HG02623 (cell line): ENCODE measurements around the gene LRP1.
A peak's percentile ranks its signal among the peaks of the same experiment; 100 is the strongest.

Experiments
- ATAC-seq: cut with Tn5 transposase; IDR thresholded peaks from one replicate; pipeline ENCODE4 v1.9.1; 2021; ENCODE audit warnings: moderate library complexity; ENCODE audit not compliant: unreplicated experiment

Gene LRP1

DNA sequence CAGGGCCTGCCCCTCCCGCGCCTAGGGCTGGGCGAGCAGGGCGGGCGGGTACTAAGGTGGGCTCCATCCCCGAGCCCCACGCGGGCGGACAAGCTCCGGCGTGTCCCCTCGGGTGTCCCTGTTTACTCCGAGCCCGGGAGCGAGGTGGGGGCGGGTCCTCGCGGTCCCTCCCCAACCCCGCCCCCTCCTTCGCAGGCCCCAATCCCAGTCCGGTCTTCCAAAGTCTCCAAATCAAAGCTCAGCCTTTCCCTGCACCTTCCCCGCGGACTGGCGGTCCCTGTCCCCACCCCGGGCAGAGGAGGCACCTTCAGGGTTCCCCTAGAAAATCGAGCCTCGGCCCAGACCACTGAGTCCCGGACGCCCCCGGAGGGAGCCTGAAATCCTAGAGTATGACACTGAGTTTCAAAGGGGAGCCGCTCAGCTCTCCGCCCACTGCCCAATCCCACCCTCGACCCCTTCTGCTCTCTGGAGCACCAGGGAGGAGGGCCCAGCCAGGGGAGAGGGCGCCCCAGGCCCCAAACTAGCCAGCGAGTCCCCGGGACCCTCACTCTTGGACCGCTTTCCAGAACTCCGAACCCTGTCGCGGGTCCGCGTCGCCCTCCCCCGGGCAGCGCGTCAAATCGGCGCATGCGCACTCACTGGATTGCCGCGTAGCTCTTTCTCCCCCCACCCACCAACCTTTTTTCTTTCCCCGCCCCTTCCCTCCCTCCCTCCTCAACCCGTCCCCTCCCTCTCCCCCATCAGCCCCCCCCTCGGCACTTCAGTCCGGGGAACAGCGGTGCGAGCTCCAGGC is at the start of gene LRP1:
LRP1 (plus strand) TSS at position 758 of the 793 bp plus-strand sequence. CDS start 482 bp downstream, outside the sequence.
- ATAC-seq, result no peak

GRCh38 chr12:57078519-57079404 is 49.5 kb upstream of the LRP1 start, which contains the start of gene NEMP1:
NEMP1 (minus strand) TSS chr12:57078791; CDS start chr12:57078745, 46 bp downstream.
- ATAC-seq, result peak; percentile 98

DNA sequence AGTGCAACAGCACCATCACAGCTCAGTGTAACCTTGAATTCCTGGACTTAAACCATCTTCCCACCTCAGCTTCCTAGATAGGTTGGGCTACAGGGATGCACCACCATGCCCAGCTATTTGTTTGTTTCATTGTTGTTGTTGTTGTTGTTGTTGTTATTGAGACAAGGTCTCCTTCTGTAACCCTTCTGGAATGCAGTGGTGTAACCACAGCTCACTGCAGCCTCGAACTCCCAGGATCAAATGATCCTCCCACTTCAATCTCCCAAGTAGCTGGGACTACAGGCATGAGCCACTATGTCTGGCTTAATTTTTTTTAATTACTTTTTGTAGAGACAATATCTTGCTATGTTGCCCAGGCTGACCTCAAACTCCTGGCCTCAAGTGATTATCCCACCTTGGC is 48.5 kb upstream of the LRP1 start:
- ATAC-seq, result no peak

DNA sequence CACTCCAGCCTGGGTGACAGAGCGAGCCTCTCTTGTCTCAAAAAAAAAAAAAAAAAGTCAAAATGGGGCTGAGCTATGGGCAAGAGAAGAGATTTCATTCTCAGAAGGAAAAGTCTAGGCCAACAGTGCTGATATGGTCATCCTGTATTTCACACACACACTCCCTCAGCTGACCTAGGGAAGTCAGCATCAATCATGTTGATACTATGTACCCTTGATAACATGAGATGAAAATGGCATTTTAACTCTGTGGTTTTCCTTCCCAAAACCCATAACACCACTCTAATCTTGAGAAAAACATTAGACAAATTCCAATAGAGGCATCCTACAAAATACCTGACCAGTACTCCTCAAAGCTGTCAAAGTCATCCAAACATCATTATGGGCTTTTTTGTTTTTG is 47.4 kb upstream of the LRP1 start:
- no peak for ATAC-seq

GRCh38 chr12:57085999-57086492 is 42.2 kb upstream of the LRP1 start:
- ATAC-seq, result no peak

GRCh38 chr12:57086493-57087009 is 41.7 kb upstream of the LRP1 start:
- ATAC-seq, result no peak

DNA sequence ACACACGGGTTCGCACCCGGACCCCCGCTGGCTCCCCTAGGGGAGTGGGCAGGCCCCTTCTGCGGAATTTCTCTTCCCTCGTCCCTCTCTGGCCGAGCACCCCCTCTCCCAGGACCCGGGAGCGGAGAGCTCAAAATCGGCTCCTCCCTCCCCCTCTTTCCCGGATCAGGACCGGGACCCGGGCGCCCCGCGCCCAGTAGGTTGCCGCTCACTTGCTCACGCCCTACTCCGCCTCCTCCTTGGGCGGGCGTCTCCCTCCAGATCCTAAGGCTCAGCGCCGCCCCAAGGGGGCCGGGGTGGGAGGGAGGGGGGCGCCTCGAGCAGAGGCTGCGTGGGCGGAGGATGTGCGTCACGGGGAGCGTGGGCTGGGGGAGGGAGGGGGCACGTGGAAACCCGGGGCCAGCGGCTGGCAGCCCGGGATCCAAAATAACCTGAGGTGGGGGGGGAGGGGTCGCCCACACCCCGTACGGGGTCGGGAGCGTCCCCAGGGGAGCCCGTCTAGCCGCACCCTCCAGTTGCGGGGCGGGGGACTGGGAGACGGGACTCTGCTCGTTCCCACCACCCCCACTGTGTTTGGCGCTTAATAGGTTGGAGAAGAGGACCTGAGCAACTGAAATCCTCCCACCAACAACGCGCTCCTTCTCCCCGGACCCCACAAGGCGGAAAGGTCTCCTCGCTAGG is 41.1 kb upstream of the LRP1 start:
- ATAC-seq, result peak; percentile 26

DNA sequence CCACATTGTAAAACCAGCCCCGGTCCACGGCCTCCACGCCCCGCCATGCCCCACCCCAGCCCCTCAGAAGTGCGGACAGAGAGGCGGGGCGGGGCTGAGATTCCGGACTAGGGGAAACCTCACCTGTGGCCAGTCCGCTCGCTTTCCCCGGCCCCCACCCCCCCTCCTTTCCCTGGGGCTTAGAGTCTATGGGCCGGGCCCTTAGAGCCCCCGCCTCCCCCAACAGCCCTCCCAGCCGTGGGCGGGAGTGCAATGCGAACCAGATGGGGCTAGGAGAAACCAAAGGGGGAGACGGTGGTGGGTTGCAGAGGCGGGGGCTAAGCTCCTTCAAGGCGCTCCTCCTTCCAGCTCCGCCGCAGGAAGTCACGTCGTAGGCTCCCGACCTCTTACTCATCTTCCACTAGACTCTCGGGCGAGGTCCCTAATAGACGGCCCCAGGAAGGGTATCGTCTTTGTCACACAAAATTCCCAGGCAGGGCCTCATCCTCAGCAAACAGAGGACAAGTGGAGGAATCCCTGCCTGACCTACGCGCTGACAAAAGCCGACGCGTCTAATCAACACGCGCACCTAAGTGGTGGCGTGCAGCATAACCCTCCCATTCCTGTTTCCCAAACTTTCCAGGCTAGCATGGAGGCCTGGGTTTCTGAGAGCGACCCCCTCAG is 40.5 kb upstream of the LRP1 start:
- ATAC-seq, result peak; percentile 24

GRCh38 chr12:57088354-57089270 is 39.7 kb upstream of the LRP1 start, which contains the start of gene NAB2:
NAB2 (plus strand) TSS chr12:57089114; CDS start chr12:57089272, 158 bp downstream.
- peak; percentile 54 for ATAC-seq

DNA sequence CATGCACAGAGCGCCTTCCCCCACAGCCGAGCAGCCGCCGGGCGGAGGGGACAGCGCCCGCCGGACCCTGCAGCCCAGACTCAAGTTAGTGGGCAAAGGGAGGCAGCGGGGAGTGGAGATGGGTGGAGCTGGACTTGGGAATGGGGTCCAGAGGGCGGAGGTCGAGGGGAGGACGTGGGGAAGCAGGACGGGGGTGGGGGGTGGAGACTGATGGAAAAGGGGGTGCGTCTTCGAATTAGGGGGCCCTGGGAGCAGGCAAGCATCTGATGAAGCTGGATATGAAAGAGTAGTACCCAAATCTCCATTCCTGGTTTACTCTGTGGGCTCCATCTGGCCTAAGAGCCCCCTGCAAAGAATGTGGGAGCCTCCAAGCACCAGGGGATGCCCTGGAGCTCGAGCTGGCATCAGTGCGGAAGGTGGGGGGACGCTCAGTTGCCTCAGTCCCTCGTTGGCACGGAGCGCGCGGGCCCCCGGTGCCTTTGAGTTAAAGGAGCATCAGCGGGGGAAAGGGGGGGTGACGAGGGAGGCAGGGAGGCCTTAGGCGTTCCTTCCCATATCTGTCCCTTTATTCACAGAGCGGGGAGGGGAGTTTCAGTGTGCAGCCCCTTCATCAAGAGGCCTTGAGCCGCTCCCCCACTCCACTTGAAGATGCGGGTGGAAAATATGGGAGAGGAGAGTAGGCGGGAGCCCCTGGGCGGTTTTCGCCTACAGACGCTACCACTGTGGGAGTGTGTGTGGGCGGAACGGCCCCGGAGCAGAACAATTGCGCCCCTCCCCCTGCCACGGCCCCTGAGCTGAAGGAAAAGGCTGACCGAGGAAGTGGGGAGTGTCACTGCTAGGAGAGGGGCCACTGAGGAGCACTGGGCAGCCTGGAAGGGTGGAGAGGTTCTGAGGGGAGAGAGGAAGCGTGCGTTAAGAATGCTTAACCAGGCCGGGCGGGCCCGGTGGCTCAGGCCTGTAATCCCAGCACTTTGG is 38.7 kb upstream of the LRP1 start:
- ATAC-seq, result no peak

DNA sequence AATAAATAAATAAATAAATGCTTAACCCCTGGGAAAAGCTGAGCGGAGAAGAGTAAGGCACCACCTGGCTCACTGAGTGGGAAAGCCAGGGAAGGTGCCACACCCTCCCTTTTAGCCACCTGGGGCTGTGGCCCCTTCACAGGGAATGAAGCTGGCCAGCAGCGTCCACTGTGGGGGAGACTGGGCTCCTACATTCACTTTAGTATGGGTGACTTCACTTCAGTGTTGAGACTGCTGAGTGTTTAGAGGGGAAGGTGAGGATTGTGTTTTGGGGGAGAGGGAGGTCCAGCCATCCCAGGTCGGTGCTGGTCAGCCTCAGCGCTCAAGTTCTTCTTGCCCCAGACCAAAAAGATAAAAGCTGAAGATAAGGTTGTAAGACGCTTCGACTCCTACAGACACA is 37.8 kb upstream of the LRP1 start:
- no peak for ATAC-seq

- ATAC-seq, result no peak
Measured at GRCh38 chr12:57090924-57091637, 37.2 kb upstream of the LRP1 start.

GRCh38 chr12:57091638-57092528 is 36.4 kb upstream of the LRP1 start:
- no peak for ATAC-seq

DNA sequence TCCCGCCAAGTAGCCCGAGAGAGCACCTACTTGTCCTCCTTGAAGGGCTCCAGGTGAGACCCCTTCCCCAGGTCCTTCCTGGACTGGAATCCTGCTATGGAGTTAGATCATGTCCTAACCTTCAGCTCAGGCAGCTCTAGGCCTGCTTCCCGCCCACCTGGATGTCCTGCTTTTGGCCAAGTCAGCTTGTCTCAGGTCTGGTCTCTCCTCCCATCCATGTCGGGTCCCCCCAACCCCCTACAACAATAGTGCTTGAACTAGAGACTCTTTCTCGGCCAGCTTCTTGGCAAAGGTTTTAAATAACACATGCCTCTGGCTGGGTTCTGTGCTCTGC is 35.8 kb upstream of the LRP1 start:
- ATAC-seq, result no peak

DNA sequence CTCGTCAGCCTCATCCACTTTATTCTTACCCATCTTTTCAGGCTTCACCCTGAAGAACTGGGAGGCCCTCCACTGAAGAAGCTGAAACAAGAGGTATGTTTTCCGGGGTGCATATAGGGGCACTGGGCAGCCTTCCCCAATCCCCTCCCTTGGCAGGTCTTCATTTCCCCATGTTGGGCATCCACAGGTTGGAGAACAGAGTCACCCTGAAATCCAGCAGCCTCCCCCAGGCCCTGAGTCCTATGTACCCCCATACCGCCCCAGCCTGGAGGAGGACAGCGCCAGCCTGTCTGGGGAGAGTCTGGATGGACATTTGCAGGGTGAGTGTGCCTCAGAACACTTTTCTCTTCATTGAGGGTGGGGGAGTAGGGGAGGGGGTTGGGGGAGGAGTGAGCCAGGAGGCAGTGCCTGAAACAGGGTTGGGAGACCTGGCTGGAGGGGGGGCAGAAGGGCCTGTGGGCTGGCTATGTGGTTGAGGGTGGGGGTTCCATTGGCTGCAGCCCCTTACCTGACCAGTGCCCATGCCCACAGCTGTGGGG is 35.3 kb upstream of the LRP1 start:
- no peak for ATAC-seq
